ENCODE data around the gene FSCB. TPM values are rescaled to one million over a fixed set of nuclear protein-coding genes. Genes with fewer than 3 reads are reported as not detected.
"Not testable (repeated sequence)": the region's sequence is repeated elsewhere in the genome, so short reads cannot be mapped to it uniquely, and the experiment has no call there.

The FSCB gene, protein sequence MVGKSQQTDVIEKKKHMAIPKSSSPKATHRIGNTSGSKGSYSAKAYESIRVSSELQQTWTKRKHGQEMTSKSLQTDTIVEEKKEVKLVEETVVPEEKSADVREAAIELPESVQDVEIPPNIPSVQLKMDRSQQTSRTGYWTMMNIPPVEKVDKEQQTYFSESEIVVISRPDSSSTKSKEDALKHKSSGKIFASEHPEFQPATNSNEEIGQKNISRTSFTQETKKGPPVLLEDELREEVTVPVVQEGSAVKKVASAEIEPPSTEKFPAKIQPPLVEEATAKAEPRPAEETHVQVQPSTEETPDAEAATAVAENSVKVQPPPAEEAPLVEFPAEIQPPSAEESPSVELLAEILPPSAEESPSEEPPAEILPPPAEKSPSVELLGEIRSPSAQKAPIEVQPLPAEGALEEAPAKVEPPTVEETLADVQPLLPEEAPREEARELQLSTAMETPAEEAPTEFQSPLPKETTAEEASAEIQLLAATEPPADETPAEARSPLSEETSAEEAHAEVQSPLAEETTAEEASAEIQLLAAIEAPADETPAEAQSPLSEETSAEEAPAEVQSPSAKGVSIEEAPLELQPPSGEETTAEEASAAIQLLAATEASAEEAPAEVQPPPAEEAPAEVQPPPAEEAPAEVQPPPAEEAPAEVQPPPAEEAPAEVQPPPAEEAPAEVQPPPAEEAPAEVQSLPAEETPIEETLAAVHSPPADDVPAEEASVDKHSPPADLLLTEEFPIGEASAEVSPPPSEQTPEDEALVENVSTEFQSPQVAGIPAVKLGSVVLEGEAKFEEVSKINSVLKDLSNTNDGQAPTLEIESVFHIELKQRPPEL
- total RNA-seq (not detected), polyA plus RNA-seq (not detected)

DNA sequence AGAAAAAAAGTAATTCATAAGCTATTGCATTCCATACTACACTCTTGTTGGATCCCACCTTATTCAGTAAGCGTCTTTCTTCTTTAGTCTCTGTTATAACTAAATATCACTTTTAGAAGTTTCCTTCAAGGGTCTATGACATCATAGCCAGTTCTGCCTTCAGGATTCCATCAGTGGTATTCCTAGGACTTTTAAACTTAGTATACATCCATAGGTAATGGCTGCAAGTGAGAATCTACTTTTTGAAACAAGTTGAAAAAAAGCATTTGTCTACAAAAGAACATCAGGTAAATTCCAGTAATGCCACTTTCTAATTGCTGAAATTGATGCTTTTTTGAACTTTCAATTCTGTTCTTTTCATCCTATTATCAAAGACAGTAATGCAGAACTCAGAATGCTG is at the start of gene FSCB:
FSCB (minus strand) TSS at position 101 of the 400 bp plus-strand sequence. CDS start 296 bp downstream, outside the sequence.
- H3K27me3 ChIP-seq (ENCODE audit: insufficient read depth, low read length, poor library complexity, severe bottlenecking): no peaks in the 10 kb centered on the region
- Mint-ChIP-seq H3K4me3 (no peak within 1 kb of the TSS), H3K4me1 (no peaks in the 10 kb centered on the region), H3K27me3 (no peaks in the 10 kb centered on the region), H3K9me3 (peaks cover 0 to 12% (median 3%) of the 10 kb centered on the region in 5 donors), H3K27ac (no peak within 1 kb of the TSS), H3K36me3 (no peaks in the 10 kb centered on the region)
- CTCF ChIA-PET: no interaction called here
- no peak for DNase-seq
- no peak within 1 kb of the TSS for H3K4me3 ChIP-seq (ENCODE audit: low read length)
- H3K27ac ChIP-seq (ENCODE audit: low read depth, low read length): no peak within 1 kb of the TSS
- H3K9me3 ChIP-seq (ENCODE audit: low read length): no peaks in the 10 kb centered on the region
- POLR2A ChIA-PET: no interaction called here
- H3K36me3 ChIP-seq (ENCODE audit: insufficient read depth, low read length): no peaks in the 10 kb centered on the region
- no peaks in the 10 kb centered on the region for H3K4me1 ChIP-seq (ENCODE audit: insufficient read depth, low read length)

GRCh38 chr14:44531658-44532057 is 24.6 kb upstream of the FSCB start:
- CTCF ChIA-PET: no interaction called here
- Mint-ChIP-seq H3K27ac (no peak overlapping the region), H3K4me3 (no peak overlapping the region), H3K9me3 (peaks cover 0 to 5% (median 0%) of the 10 kb centered on the region in 5 donors), H3K4me1 (no peaks in the 10 kb centered on the region), H3K36me3 (no peaks in the 10 kb centered on the region), H3K27me3 (no peaks in the 10 kb centered on the region)
- no peaks in the 10 kb centered on the region for H3K9me3 ChIP-seq (ENCODE audit: low read length)
- H3K36me3 ChIP-seq (ENCODE audit: insufficient read depth, low read length): no peaks in the 10 kb centered on the region
- H3K27ac ChIP-seq (ENCODE audit: low read depth, low read length): no peak overlapping the region
- DNase-seq: no peak
- H3K4me3 ChIP-seq (ENCODE audit: low read length): no peak overlapping the region
- H3K4me1 ChIP-seq (ENCODE audit: insufficient read depth, low read length): no peaks in the 10 kb centered on the region
- no peaks in the 10 kb centered on the region for H3K27me3 ChIP-seq (ENCODE audit: insufficient read depth, low read length, poor library complexity, severe bottlenecking)
- POLR2A ChIA-PET: no interaction called here

DNA sequence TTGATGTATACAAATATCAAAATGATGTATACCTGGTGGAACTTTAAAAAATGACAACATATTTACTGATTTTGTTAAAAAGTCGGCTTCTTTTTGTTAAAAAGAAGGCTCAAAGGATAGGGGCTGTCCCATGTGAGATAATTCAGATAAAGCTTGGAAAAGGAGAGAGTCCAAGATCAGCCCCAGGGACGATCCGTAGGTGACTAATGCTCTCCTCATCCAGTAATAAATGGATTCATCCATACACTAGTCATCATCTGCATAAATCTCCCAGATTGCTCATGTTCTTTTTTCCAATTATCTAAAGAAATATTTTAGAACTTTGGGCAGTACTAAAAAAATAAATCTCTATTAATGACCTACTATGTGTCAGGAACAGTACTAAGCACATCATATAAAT is 23.4 kb upstream of the FSCB start:
- no peaks in the 10 kb centered on the region for H3K36me3 Mint-ChIP-seq
- H3K36me3 ChIP-seq (ENCODE audit: insufficient read depth, low read length): no peaks in the 10 kb centered on the region
- peaks cover 0 to 5% (median 0%) of the 10 kb centered on the region in 5 donors for H3K9me3 Mint-ChIP-seq
- ChIA-PET CTCF (no interaction called here), POLR2A (no interaction called here)
- no peaks in the 10 kb centered on the region for H3K27me3 ChIP-seq (ENCODE audit: insufficient read depth, low read length, poor library complexity, severe bottlenecking)
- H3K27ac ChIP-seq (ENCODE audit: low read depth, low read length): no peak overlapping the region
- no peaks in the 10 kb centered on the region for H3K9me3 ChIP-seq (ENCODE audit: low read length)
- H3K27ac Mint-ChIP-seq: no peak overlapping the region
- H3K27me3 Mint-ChIP-seq: no peaks in the 10 kb centered on the region
- H3K4me1 ChIP-seq (ENCODE audit: insufficient read depth, low read length): no peaks in the 10 kb centered on the region
- H3K4me3 ChIP-seq (ENCODE audit: low read length): no peak overlapping the region
- H3K4me3 Mint-ChIP-seq: no peak overlapping the region
- H3K4me1 Mint-ChIP-seq: no peaks in the 10 kb centered on the region
- DNase-seq: no peak

- Histone ChIP-seq H3K27ac (ENCODE audit: low read depth, low read length) (no peak overlapping the region), H3K4me3 (ENCODE audit: low read length) (no peak overlapping the region), H3K4me1 (ENCODE audit: insufficient read depth, low read length) (no peaks in the 10 kb centered on the region), H3K9me3 (ENCODE audit: low read length) (no peaks in the 10 kb centered on the region), H3K36me3 (ENCODE audit: insufficient read depth, low read length) (no peaks in the 10 kb centered on the region), H3K27me3 (ENCODE audit: insufficient read depth, low read length, poor library complexity, severe bottlenecking) (no peaks in the 10 kb centered on the region)
- POLR2A ChIA-PET: no interaction called here
- Mint-ChIP-seq H3K4me3 (no peak overlapping the region), H3K36me3 (no peaks in the 10 kb centered on the region), H3K27ac (no peak overlapping the region), H3K27me3 (no peaks in the 10 kb centered on the region), H3K4me1 (no peaks in the 10 kb centered on the region), H3K9me3 (peaks cover 0 to 4% (median 2%) of the 10 kb centered on the region in 5 donors)
- CTCF ChIA-PET: no interaction called here
- no peak for DNase-seq
Measured at GRCh38 chr14:44529026-44529425, 21.9 kb upstream of the FSCB start.

DNA sequence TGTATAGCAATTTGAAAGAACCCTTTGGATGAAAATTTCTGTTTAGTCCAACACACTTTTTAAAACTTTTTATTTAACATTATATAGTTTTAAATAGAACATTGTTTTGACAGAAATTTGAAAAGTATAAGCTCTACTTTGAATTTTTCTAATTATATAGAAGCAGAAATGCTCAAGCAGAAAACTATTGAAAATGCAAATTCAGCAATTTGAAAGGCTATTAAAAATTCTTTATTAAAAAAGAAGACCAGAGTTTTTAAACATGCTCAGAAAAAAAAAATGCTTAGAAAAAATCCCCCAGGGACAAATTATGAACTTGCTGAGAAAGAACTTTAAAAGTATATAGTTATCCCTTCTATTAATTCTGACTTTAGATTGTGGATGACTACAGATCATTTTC is 21.1 kb upstream of the FSCB start:
- H3K9me3 Mint-ChIP-seq: peaks cover 0 to 2% (median 0%) of the 10 kb centered on the region in 5 donors
- H3K27ac Mint-ChIP-seq: no peak overlapping the region
- DNase-seq: no peak
- no peaks in the 10 kb centered on the region for H3K36me3 Mint-ChIP-seq
- Histone ChIP-seq H3K4me1 (ENCODE audit: insufficient read depth, low read length) (no peaks in the 10 kb centered on the region), H3K4me3 (ENCODE audit: low read length) (no peak overlapping the region), H3K9me3 (ENCODE audit: low read length) (no peaks in the 10 kb centered on the region), H3K36me3 (ENCODE audit: insufficient read depth, low read length) (no peaks in the 10 kb centered on the region), H3K27me3 (ENCODE audit: insufficient read depth, low read length, poor library complexity, severe bottlenecking) (no peaks in the 10 kb centered on the region), H3K27ac (ENCODE audit: low read depth, low read length) (no peak overlapping the region)
- ChIA-PET CTCF (no interaction called here), POLR2A (no interaction called here)
- no peaks in the 10 kb centered on the region for H3K27me3 Mint-ChIP-seq
- no peaks in the 10 kb centered on the region for H3K4me1 Mint-ChIP-seq
- H3K4me3 Mint-ChIP-seq: no peak overlapping the region

DNA sequence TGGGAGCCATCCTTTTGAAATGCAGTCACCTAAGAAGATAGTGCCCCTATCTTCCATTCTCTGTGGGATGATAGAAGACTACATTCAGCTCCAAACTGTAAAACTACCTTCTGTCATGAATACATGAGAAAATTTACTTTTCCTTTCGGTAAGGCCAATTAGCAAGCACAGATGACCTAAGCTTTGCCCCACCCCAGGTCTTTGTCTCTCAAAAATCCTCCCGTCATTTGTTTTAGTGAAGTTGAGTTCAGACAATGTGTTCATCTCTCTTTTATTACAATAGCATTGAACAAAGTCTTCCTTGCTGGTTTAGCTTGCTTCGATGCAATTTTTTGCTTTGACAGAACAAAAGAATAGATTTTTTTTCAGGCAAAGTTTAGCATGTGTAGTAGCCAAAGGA is 18.2 kb upstream of the FSCB start:
- H3K27ac Mint-ChIP-seq: no peak overlapping the region
- H3K27ac ChIP-seq (ENCODE audit: low read depth, low read length): no peak overlapping the region
- no peaks in the 10 kb centered on the region for H3K36me3 ChIP-seq (ENCODE audit: insufficient read depth, low read length)
- no peak overlapping the region for H3K4me3 ChIP-seq (ENCODE audit: low read length)
- CTCF ChIA-PET: no interaction called here
- POLR2A ChIA-PET: no interaction called here
- DNase-seq: no peak
- no peaks in the 10 kb centered on the region for H3K4me1 ChIP-seq (ENCODE audit: insufficient read depth, low read length)
- no peaks in the 10 kb centered on the region for H3K27me3 ChIP-seq (ENCODE audit: insufficient read depth, low read length, poor library complexity, severe bottlenecking)
- no peak overlapping the region for H3K4me3 Mint-ChIP-seq
- H3K36me3 Mint-ChIP-seq: no peaks in the 10 kb centered on the region
- no peaks in the 10 kb centered on the region for H3K9me3 ChIP-seq (ENCODE audit: low read length)
- no peaks in the 10 kb centered on the region for H3K27me3 Mint-ChIP-seq
- peaks cover 2 to 13% (median 8%) of the 10 kb centered on the region in 5 donors for H3K9me3 Mint-ChIP-seq
- H3K4me1 Mint-ChIP-seq: no peaks in the 10 kb centered on the region

DNA sequence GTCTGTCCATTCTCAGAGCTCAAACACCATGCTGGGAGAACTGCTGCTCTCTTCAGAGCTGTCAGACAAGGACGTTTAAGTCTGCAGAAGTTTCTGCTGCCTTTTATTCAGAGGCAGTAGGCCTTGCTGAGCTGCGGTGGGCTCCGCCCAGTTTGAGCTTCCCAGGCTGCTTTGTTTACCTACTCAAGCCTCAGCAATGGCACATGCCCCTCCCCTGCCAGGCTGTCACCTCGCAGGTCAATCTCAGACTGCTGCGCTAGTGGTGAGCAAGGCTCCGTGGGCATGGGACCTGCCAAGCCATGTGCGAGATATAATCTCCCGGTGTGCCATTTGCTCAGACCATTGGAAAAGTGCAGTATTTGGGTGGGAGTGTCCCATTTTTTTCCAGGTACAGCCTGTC is 8.6 kb upstream of the FSCB start:
- not testable (repeated sequence) for H3K27ac Mint-ChIP-seq

DNA sequence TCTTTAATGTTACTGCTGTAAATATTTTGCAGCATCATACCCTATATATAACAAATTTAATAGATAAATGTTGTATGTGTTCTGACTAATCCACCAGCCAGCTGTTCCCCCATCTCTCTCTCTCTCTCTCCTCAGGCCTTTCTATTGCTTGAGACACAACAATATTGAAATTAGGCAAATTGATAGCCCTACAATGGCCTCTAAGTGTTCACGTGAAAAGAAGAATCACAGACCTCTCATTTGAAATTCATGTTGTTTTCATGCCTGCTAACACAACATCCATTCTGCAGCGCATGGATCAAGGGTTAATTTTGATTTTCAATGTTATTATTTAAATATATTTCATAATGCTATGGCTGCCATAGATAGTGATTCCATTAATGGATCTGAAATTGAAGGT is 1.8 kb upstream of the FSCB start:
- DNase-seq: no peak
- Histone ChIP-seq H3K9me3 (ENCODE audit: low read length) (no peaks in the 10 kb centered on the region), H3K36me3 (ENCODE audit: insufficient read depth, low read length) (no peaks in the 10 kb centered on the region), H3K27me3 (ENCODE audit: insufficient read depth, low read length, poor library complexity, severe bottlenecking) (no peaks in the 10 kb centered on the region), H3K4me1 (ENCODE audit: insufficient read depth, low read length) (no peaks in the 10 kb centered on the region), H3K27ac (ENCODE audit: low read depth, low read length) (no peak overlapping the region), H3K4me3 (ENCODE audit: low read length) (no peak overlapping the region)
- ChIA-PET CTCF (no interaction called here), POLR2A (no interaction called here)
- no peaks in the 10 kb centered on the region for H3K27me3 Mint-ChIP-seq
- H3K4me3 Mint-ChIP-seq: no peak overlapping the region
- peaks cover 2 to 16% (median 7%) of the 10 kb centered on the region in 5 donors for H3K9me3 Mint-ChIP-seq
- no peaks in the 10 kb centered on the region for H3K36me3 Mint-ChIP-seq
- no peak overlapping the region for H3K27ac Mint-ChIP-seq
- no peaks in the 10 kb centered on the region for H3K4me1 Mint-ChIP-seq

More for the DNA sequence above, 8.6 kb upstream of the FSCB start:
- CTCF ChIA-PET; H3K27ac ChIP-seq (ENCODE audit: low read depth, low read length); H3K9me3 ChIP-seq (ENCODE audit: low read length); H3K36me3 ChIP-seq (ENCODE audit: insufficient read depth, low read length); H3K4me3 Mint-ChIP-seq; H3K27me3 Mint-ChIP-seq; H3K4me3 ChIP-seq (ENCODE audit: low read length); H3K27me3 ChIP-seq (ENCODE audit: insufficient read depth, low read length, poor library complexity, severe bottlenecking); H3K4me1 ChIP-seq (ENCODE audit: insufficient read depth, low read length); DNase-seq; H3K36me3 Mint-ChIP-seq; POLR2A ChIA-PET; H3K4me1 Mint-ChIP-seq: not testable (repeated sequence)
- peaks cover 4 to 25% (median 14%) of the 10 kb centered on the region in 5 donors for H3K9me3 Mint-ChIP-seq

Measured in CD8-positive, alpha-beta memory T cell (primary cell).